ENCODE results near the gene YBX2. TPM values are rescaled to one million over a fixed set of nuclear protein-coding genes. Genes with fewer than 3 reads are reported as not detected.

Gene YBX2
- total RNA-seq, 1 experiment from 2014 or later: 24.0 TPM

- peak within 1 kb of the TSS; percentile 77 to 87 for H3K4me3 Mint-ChIP-seq
- H3K14ac ChIP-seq (ENCODE audit: insufficient read depth, low read length): peak within 1 kb of the TSS; percentile 44; the same call in 1 of the 2 replicates
- no peak within 1 kb of the TSS for H2BK120ac ChIP-seq (ENCODE audit: low read depth, low read length, poor library complexity, severe bottlenecking)
- peak within 1 kb of the TSS; percentile 77 for H3K18ac ChIP-seq (ENCODE audit: insufficient read length, low read depth, low read length)
- H3T11ph ChIP-seq (ENCODE audit: low read length): no peak within 1 kb of the TSS
- no peaks in the 10 kb centered on the region for H4K20me1 ChIP-seq (ENCODE audit: control insufficient read depth, insufficient read depth, insufficient read length)
- WGBS (ENCODE audit: extremely low coverage, insufficient read length, low lambda C conversion rate): no CpG with 5 or more reads among the region's 95 CpGs
- H3K4me2 ChIP-seq (ENCODE audit: insufficient read depth, insufficient read length, low read length): peak within 1 kb of the TSS; percentile 61
- no peak within 1 kb of the TSS for H2BK20ac ChIP-seq (ENCODE audit: low read depth, low read length, poor library complexity, severe bottlenecking)
- H2BK12ac ChIP-seq (ENCODE audit: insufficient read length, low read depth, low read length): no peak within 1 kb of the TSS
- H2AK5ac ChIP-seq (ENCODE audit: insufficient read length, low read length): no peak within 1 kb of the TSS
- H2AFZ ChIP-seq (ENCODE audit: low read length): no peak within 1 kb of the TSS
- no peaks in the 10 kb centered on the region for H3K27me3 ChIP-seq (ENCODE audit: insufficient read depth, low read length)
- H3K9me3 Mint-ChIP-seq: no peaks in the 10 kb centered on the region; a peak in 1 of 5 replicates
- H3K4ac ChIP-seq (ENCODE audit: low read depth, low read length): no peak within 1 kb of the TSS
- H3K4me1 Mint-ChIP-seq: peaks cover 26% of the 10 kb centered on the region in 2 experiments
- no peak within 1 kb of the TSS for H4K8ac ChIP-seq (replicated peaks; ENCODE audit: insufficient read length, low read depth, low read length)
- no peaks in the 10 kb centered on the region for H3K4me1 ChIP-seq (ENCODE audit: insufficient read depth, low read length)
- no peak for TF ChIP-seq CTCF (conservative IDR thresholded peaks at IDR 0.05)
- H3K36me3 Mint-ChIP-seq (ENCODE audit: insufficient read depth in 1 of 3, low read depth in 3 of 3): peaks cover 46 to 78% (median 74%) of the 10 kb centered on the region in 3 experiments
- peak within 1 kb of the TSS; percentile 58 for H3K9ac ChIP-seq (ENCODE audit: extremely low read depth, insufficient read length, low read length)
- peaks cover 10% of the 10 kb centered on the region for H3K23me2 ChIP-seq (ENCODE audit: insufficient read length, low read depth, low read length, poor library complexity, severe bottlenecking)
- peaks cover 2% of the 10 kb centered on the region; the same call in 1 of the 2 replicates for H3K79me2 ChIP-seq (ENCODE audit: insufficient read depth, low read length)
- no peak within 1 kb of the TSS for H4K5ac ChIP-seq (ENCODE audit: insufficient read length, low read depth, low read length)
- no peaks in the 10 kb centered on the region for H3K9me3 ChIP-seq (ENCODE audit: control insufficient read depth, low read depth, low read length)
- no peaks in the 10 kb centered on the region; the same call in 1 of the 2 replicates for H3K27me3 Mint-ChIP-seq (ENCODE audit: low read depth)
- no peak within 1 kb of the TSS for H4K91ac ChIP-seq (ENCODE audit: insufficient read length, low read depth, low read length)
- peak; percentile 95 for DNase-seq
- peak within 1 kb of the TSS; percentile 79 to 94 (median 86); a peak in 6 of 7 replicates for H3K27ac Mint-ChIP-seq
- no peak within 1 kb of the TSS for H2BK5ac ChIP-seq (ENCODE audit: insufficient read length, low read length)
- no peak within 1 kb of the TSS for H3K56ac ChIP-seq (ENCODE audit: insufficient read length, low read depth, low read length)
- no peak within 1 kb of the TSS for H3K23ac ChIP-seq (ENCODE audit: insufficient read length, low read depth, low read length)
- no peak within 1 kb of the TSS for H3K27ac ChIP-seq (ENCODE audit: insufficient read length, low read depth, low read length)
- no peaks in the 10 kb centered on the region for H3K79me1 ChIP-seq (ENCODE audit: insufficient read depth, low read depth, low read length, poor library complexity, severe bottlenecking)
- H2BK15ac ChIP-seq (ENCODE audit: low read depth, low read length): no peak within 1 kb of the TSS
These were observed 20.5 kb upstream of the YBX2 start, which contains the start of gene GPS2 for GRCh38 chr17:7314719-7315569. Gene GPS2 (minus strand): TSS chr17:7315360. CDS start chr17:7315052, 308 bp downstream.

All from H9 (cell line).